ENCODE results near the gene FXYD1. TPM values are rescaled to one million over a fixed set of nuclear protein-coding genes. Genes with fewer than 3 reads are reported as not detected.

Gene FXYD1
- polyA plus RNA-seq, 1 of the 3 experiments (the other 2 are of a cell fraction): 0.12 TPM

DNA sequence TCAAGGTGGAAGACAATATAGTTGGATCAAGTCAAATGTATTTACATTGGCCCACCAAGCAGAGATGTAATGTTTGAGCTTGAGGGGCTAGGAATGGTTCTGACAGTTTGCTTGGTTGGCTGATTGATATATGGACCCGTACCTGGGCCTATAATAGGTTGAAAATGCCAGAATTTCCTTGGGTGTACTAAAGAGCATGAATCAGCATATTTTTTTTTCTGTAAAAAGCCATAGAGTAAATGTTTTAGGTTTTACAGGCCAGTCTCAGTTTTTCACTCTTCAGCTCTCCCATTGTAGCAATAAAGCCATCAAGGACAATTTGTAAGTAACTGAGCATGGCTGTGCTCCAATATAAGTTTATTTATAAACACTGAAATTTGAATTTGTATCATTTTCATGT, 42.8 kb downstream of the FXYD1 start:
- no peak for DNase-seq
- POLR2A ChIA-PET: no interaction called here
- Histone ChIP-seq H3K4me2 (no peak overlapping the region), H3K4me1 (ENCODE audit: control insufficient read depth in 1 of 2, insufficient read depth in 2 of 2, low read depth in 1 of 2, low read length in 1 of 2) (no peaks in the 10 kb centered on the region), H3K9me2 (no peaks in the 10 kb centered on the region), H3K9ac (no peak overlapping the region), H4K20me1 (ENCODE audit: insufficient read depth) (no peaks in the 10 kb centered on the region), H3K9me3 (peaks cover 3% of the 10 kb centered on the region; the same call in 1 of the 2 replicates), H2AFZ (ENCODE audit: low read depth) (no peak overlapping the region), H3F3A (replicated peaks; ENCODE audit: insufficient read depth) (no peaks in the 10 kb centered on the region), H3K27ac (ENCODE audit: low read depth in 2 of 2, low read length in 1 of 2) (no peak overlapping the region), H3K4me3 (ENCODE audit: low read depth in 2 of 2, low read length in 1 of 2) (no peak overlapping the region), H3K27me3 (ENCODE audit: insufficient read depth) (peaks cover 23% of the 10 kb centered on the region; the same call in 1 of the 2 replicates), H3K36me3 (replicated peaks in 1 of 2; ENCODE audit: control insufficient read depth in 1 of 2, insufficient read depth in 2 of 2, low read length in 1 of 2) (no peaks in the 10 kb centered on the region), H3K79me2 (ENCODE audit: insufficient read depth) (no peaks in the 10 kb centered on the region)
- TF ChIP-seq EP300 (IDR thresholded peaks at IDR 0.05; ENCODE audit: borderline replicate concordance in 1 of 2, low read depth in 1 of 2, low read length in 1 of 2) (no peak), TAF1 (IDR thresholded peaks at IDR 0.05; ENCODE audit: borderline replicate concordance, low read depth, low read length) (no peak), SMC3 (IDR thresholded peaks at IDR 0.05; ENCODE audit: low read depth, low read length) (no peak), GABPA (IDR thresholded peaks at IDR 0.05; ENCODE audit: low read depth) (no peak), NFIC (IDR thresholded peaks at IDR 0.05; ENCODE audit: borderline replicate concordance) (no peak), NRF1 (IDR thresholded peaks at IDR 0.05; ENCODE audit: low read depth, low read length) (no peak), MXI1 (IDR thresholded peaks at IDR 0.05; ENCODE audit: low read depth, low read length) (no peak)
- 16% methylated on average over 1 of the region's 1 CpG for WGBS (ENCODE audit: low lambda C conversion rate)
- CTCF ChIA-PET: interaction anchor here (1.0 to 1.2 kb wide), 2 partner anchors 27 to 46 kb away, joined by 3 read pairs; partner anchors contain the start of gene LGI4

DNA sequence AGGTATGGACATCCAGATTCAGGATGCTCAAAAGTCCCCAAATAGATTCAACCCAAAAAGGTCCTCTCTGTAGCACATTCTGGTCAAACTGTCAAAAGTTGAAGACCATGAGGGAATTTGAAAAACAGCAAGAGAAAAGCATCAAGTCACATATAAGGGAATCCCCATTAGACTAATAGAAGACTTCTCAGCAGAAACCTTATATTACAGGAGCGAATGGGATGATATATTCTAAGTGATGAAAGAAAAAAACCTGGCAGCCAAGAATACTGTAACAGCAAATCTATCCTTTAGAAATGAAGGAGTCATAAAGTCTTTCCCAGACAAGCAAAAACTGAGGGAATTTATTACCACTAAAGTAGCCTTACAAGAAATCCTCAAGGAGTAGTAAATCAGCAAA, 45.6 kb downstream of the FXYD1 start:
- Histone ChIP-seq H4K20me1 (ENCODE audit: insufficient read depth) (no peaks in the 10 kb centered on the region), H3K4me3 (ENCODE audit: low read depth in 2 of 2, low read length in 1 of 2) (no peak overlapping the region), H3K36me3 (replicated peaks in 1 of 2; ENCODE audit: control insufficient read depth in 1 of 2, insufficient read depth in 2 of 2, low read length in 1 of 2) (no peaks in the 10 kb centered on the region), H3K9me3 (peaks cover 3% of the 10 kb centered on the region; the same call in 1 of the 2 replicates), H3K27ac (ENCODE audit: low read depth in 2 of 2, low read length in 1 of 2) (no peak overlapping the region), H3K9me2 (no peaks in the 10 kb centered on the region), H3K79me2 (ENCODE audit: insufficient read depth) (no peaks in the 10 kb centered on the region), H3K4me1 (ENCODE audit: control insufficient read depth in 1 of 2, insufficient read depth in 2 of 2, low read depth in 1 of 2, low read length in 1 of 2) (no peaks in the 10 kb centered on the region), H3K9ac (no peak overlapping the region), H2AFZ (ENCODE audit: low read depth) (no peak overlapping the region), H3K4me2 (no peak overlapping the region), H3K27me3 (ENCODE audit: insufficient read depth) (peaks cover 12% of the 10 kb centered on the region; the same call in 1 of the 2 replicates), H3F3A (replicated peaks; ENCODE audit: insufficient read depth) (no peaks in the 10 kb centered on the region)
- ChIA-PET POLR2A (no interaction called here), CTCF (no interaction called here)
- no peak for DNase-seq
- WGBS (ENCODE audit: low lambda C conversion rate): 4% methylated on average over 1 of the region's 1 CpG
- TF ChIP-seq GABPA (IDR thresholded peaks at IDR 0.05; ENCODE audit: low read depth) (no peak), MXI1 (IDR thresholded peaks at IDR 0.05; ENCODE audit: low read depth, low read length) (no peak), EZH2phosphoT487 (IDR thresholded peaks at IDR 0.05; ENCODE audit: borderline replicate concordance, low read depth) (no peak), YY1 (IDR thresholded peaks at IDR 0.05; ENCODE audit: low read depth) (no peak), CHD2 (IDR thresholded peaks at IDR 0.05; ENCODE audit: low read length, partially characterized antibody) (no peak), SIN3A (IDR thresholded peaks at IDR 0.05; ENCODE audit: borderline replicate concordance, low read depth, low read length) (no peak), RFX5 (IDR thresholded peaks at IDR 0.05; ENCODE audit: low read length) (no peak), NRF1 (IDR thresholded peaks at IDR 0.05; ENCODE audit: low read depth, low read length) (no peak), ELF1 (IDR thresholded peaks at IDR 0.05) (no peak), TCF12 (IDR thresholded peaks at IDR 0.05) (no peak), FOXJ3 (CRISPR knock-in tag; IDR thresholded peaks at IDR 0.05) (no peak), SMC3 (IDR thresholded peaks at IDR 0.05; ENCODE audit: low read depth, low read length) (no peak), TEAD4 (IDR thresholded peaks at IDR 0.05; ENCODE audit: borderline replicate concordance, insufficient read depth) (no peak), GATA2 (CRISPR knock-in tag; IDR thresholded peaks at IDR 0.05) (no peak)
- TF ChIP-seq, protein P1, sequence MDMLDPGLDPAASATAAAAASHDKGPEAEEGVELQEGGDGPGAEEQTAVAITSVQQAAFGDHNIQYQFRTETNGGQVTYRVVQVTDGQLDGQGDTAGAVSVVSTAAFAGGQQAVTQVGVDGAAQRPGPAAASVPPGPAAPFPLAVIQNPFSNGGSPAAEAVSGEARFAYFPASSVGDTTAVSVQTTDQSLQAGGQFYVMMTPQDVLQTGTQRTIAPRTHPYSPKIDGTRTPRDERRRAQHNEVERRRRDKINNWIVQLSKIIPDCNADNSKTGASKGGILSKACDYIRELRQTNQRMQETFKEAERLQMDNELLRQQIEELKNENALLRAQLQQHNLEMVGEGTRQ (IDR thresholded peaks at IDR 0.05; ENCODE audit: borderline replicate concordance, low read depth, low read length): no peak
- TF ChIP-seq, protein P2, sequence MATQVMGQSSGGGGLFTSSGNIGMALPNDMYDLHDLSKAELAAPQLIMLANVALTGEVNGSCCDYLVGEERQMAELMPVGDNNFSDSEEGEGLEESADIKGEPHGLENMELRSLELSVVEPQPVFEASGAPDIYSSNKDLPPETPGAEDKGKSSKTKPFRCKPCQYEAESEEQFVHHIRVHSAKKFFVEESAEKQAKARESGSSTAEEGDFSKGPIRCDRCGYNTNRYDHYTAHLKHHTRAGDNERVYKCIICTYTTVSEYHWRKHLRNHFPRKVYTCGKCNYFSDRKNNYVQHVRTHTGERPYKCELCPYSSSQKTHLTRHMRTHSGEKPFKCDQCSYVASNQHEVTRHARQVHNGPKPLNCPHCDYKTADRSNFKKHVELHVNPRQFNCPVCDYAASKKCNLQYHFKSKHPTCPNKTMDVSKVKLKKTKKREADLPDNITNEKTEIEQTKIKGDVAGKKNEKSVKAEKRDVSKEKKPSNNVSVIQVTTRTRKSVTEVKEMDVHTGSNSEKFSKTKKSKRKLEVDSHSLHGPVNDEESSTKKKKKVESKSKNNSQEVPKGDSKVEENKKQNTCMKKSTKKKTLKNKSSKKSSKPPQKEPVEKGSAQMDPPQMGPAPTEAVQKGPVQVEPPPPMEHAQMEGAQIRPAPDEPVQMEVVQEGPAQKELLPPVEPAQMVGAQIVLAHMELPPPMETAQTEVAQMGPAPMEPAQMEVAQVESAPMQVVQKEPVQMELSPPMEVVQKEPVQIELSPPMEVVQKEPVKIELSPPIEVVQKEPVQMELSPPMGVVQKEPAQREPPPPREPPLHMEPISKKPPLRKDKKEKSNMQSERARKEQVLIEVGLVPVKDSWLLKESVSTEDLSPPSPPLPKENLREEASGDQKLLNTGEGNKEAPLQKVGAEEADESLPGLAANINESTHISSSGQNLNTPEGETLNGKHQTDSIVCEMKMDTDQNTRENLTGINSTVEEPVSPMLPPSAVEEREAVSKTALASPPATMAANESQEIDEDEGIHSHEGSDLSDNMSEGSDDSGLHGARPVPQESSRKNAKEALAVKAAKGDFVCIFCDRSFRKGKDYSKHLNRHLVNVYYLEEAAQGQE (IDR thresholded peaks at IDR 0.05; ENCODE audit: low read depth, low read length): no peak
- TF ChIP-seq, protein P3, sequence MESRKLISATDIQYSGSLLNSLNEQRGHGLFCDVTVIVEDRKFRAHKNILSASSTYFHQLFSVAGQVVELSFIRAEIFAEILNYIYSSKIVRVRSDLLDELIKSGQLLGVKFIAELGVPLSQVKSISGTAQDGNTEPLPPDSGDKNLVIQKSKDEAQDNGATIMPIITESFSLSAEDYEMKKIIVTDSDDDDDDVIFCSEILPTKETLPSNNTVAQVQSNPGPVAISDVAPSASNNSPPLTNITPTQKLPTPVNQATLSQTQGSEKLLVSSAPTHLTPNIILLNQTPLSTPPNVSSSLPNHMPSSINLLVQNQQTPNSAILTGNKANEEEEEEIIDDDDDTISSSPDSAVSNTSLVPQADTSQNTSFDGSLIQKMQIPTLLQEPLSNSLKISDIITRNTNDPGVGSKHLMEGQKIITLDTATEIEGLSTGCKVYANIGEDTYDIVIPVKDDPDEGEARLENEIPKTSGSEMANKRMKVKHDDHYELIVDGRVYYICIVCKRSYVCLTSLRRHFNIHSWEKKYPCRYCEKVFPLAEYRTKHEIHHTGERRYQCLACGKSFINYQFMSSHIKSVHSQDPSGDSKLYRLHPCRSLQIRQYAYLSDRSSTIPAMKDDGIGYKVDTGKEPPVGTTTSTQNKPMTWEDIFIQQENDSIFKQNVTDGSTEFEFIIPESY (IDR thresholded peaks at IDR 0.05; ENCODE audit: borderline replicate concordance, low read depth): no peak
- TF ChIP-seq, protein P4, sequence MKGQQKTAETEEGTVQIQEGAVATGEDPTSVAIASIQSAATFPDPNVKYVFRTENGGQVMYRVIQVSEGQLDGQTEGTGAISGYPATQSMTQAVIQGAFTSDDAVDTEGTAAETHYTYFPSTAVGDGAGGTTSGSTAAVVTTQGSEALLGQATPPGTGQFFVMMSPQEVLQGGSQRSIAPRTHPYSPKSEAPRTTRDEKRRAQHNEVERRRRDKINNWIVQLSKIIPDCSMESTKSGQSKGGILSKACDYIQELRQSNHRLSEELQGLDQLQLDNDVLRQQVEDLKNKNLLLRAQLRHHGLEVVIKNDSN (IDR thresholded peaks at IDR 0.05; ENCODE audit: borderline replicate concordance, low read depth): no peak

All from SK-N-SH (cell line).